Brain microvascular endothelial cell (primary cell): Measurements from ENCODE around the gene MAP3K7.

Experiments used
- DNase-seq: peaks from one replicate; pipeline ENCODE4 v3.0.0-alpha.2; 2020
- H3K27ac ChIP-seq: fragments of 250-450 bp; sonication (Bioruptor Pico); 2 replicates; pipeline ENCODE4 v1.5.1; 2020; ENCODE audit warnings: mild to moderate bottlenecking, moderate library complexity
- H3K27me3 ChIP-seq: fragments of 250-450 bp; sonication (Bioruptor Pico); replicated peaks from 2 replicates; pipeline ENCODE4 v1.5.1; 2020; ENCODE audit warnings: mild to moderate bottlenecking
- H3K36me3 ChIP-seq: fragments of 250-450 bp; sonication (Bioruptor Pico); replicated peaks from 2 replicates; pipeline ENCODE4 v1.5.1; 2020; ENCODE audit warnings: mild to moderate bottlenecking
- H3K4me3 ChIP-seq: 2 replicates; pipeline ENCODE4 v1.5.1; 2011; ENCODE audit warnings: low read depth, mild to moderate bottlenecking, control low read depth, low read length, moderate library complexity
- in situ Hi-C: cut with HindIII; loops from 2 replicates; pipeline ENCODE4 v1.10.0; 2017; ENCODE audit warnings: low sequenced_read_pairs, low pct_ligation_motif_present
- TF ChIP-seq, protein P1 (sequence below): IDR thresholded peaks from 2 replicates; pipeline ENCODE4 v1.5.1; 2011; ENCODE audit warnings: low read depth, mild to moderate bottlenecking, moderate library complexity, low read length, control low read depth, inconsistent platforms; ENCODE audit errors: missing control alignments

MAP3K7 gene

GRCh38 chr6:90611543-90612312, 24.9 kb upstream of the MAP3K7 start:
- DNase-seq, result peak; percentile 1
- Histone ChIP-seq H3K4me3 (peak overlapping the region; percentile 63), H3K36me3 (no peaks in the 10 kb centered on the region), H3K27ac (no peak overlapping the region), H3K27me3 (peaks cover 21% of the 10 kb centered on the region)
- TF ChIP-seq, protein P1, sequence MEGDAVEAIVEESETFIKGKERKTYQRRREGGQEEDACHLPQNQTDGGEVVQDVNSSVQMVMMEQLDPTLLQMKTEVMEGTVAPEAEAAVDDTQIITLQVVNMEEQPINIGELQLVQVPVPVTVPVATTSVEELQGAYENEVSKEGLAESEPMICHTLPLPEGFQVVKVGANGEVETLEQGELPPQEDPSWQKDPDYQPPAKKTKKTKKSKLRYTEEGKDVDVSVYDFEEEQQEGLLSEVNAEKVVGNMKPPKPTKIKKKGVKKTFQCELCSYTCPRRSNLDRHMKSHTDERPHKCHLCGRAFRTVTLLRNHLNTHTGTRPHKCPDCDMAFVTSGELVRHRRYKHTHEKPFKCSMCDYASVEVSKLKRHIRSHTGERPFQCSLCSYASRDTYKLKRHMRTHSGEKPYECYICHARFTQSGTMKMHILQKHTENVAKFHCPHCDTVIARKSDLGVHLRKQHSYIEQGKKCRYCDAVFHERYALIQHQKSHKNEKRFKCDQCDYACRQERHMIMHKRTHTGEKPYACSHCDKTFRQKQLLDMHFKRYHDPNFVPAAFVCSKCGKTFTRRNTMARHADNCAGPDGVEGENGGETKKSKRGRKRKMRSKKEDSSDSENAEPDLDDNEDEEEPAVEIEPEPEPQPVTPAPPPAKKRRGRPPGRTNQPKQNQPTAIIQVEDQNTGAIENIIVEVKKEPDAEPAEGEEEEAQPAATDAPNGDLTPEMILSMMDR, result no peak
- in situ Hi-C loops, result no loop called here

DNA sequence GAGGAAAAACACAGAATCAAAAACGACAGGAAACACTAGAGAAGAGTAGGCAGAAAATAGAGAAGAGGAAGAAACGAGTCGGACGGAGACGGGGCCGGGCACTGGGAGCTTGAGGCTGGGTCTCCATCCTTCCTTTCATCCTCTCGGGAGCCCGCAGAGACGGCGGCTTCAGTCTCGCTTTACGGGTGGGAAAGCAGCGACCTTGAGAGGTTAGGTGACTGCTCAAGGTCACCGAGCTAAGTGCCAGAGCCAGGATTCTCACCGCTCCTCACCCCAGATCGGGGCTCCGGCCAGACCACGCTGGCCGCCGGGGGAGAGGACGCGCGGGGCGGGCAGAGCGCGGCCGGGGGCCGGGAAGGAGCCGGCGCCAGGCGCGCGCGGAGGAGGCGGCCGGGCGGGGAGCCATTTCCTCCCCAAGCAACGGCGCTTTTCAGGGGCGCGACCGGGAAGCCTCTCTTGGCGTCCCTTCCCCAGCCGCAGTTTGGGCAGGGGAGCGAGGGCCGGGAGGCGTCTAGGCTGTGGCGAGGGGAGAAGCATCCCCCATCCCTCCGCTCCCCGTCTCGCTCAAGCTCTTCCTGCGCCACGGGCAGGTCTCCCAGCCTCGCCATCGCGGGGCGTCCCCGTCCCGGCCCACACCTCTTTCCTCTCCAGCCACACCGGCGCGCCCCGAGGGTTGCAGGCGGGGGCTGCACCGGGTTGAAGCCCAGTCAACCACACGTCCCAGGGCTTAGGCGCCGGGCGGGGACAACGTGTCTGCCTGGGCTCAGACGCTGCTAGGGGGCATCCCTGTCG, 24.1 kb upstream of the MAP3K7 start:
- Histone ChIP-seq H3K4me3 (peak overlapping the region; percentile 63), H3K27ac (no peak overlapping the region), H3K36me3 (no peaks in the 10 kb centered on the region), H3K27me3 (peaks cover 21% of the 10 kb centered on the region)
- peak; percentile 2 for DNase-seq
- TF ChIP-seq, protein P1, result peak; percentile 26
- in situ Hi-C loops, result no loop called here

DNA sequence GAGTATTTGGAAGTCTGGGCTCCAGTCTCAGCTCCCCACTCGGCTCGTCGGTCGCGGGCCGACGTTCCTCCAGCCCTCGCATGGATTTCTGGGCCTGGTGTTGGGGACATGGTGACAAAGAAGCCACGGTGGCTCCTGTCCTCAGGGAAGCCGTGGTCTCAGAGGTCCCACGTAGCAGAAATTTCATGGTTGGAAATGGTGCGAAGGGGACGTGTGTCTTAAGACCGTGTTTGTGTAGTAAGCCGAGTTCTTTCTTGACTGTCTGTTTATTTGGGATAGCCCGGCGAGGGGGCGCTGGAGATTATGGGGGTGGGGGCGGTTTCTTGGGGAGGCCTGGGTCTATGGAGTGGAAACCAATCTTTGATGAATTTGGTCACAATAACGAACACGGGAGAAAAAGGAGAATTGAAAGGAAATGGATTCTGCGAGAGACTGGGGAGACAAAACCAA, 23.5 kb upstream of the MAP3K7 start:
- in situ Hi-C loops, result no loop called here
- no peak overlapping the region for H3K27ac ChIP-seq
- DNase-seq, result peak; percentile 4
- peak overlapping the region; percentile 63 for H3K4me3 ChIP-seq
- peaks cover 21% of the 10 kb centered on the region for H3K27me3 ChIP-seq
- no peaks in the 10 kb centered on the region for H3K36me3 ChIP-seq
- TF ChIP-seq, protein P1, result no peak

- Histone ChIP-seq H3K4me3 (no peak overlapping the region), H3K27me3 (no peaks in the 10 kb centered on the region), H3K36me3 (no peaks in the 10 kb centered on the region), H3K27ac (no peak overlapping the region)
- DNase-seq, result no peak
- TF ChIP-seq, protein P1, result no peak
- in situ Hi-C loops, result no loop called here
These were observed 19.0 kb upstream of the MAP3K7 start for GRCh38 chr6:90605749-90606340.

DNA sequence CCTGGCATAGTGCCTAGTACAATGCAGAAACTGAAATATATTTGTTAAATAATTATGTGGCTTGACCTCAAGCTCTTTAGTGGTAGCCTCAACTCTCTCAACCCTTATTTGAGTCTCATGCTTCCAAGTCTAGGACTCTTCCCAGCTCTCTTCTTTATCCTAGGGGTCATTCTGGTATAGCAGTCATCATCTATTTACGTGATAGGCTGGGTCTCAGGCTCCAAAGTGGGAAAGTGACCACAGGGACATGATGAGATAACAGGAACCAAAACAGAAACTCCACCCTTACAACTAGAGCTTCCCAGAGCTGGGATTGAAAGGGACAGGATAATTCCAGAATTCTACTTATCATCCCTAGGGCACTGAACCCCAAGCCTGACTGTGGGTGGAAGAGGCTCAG, 17.7 kb upstream of the MAP3K7 start:
- H3K4me3 ChIP-seq, result no peak overlapping the region
- no peak for DNase-seq
- H3K27me3 ChIP-seq, result no peaks in the 10 kb centered on the region
- TF ChIP-seq, protein P1, result no peak
- H3K36me3 ChIP-seq, result no peaks in the 10 kb centered on the region
- in situ Hi-C loops, result no loop called here
- no peak overlapping the region for H3K27ac ChIP-seq
